ENCODE measurements around the gene ERO1A. TPM values are rescaled to one million over a fixed set of nuclear protein-coding genes. Genes with fewer than 3 reads are reported as not detected.
A peak's percentile ranks its signal among the peaks of the same experiment; 100 is the strongest.

The ERO1A gene
- total RNA-seq, 1 experiment from 2014 or later, result 73.3 TPM

DNA sequence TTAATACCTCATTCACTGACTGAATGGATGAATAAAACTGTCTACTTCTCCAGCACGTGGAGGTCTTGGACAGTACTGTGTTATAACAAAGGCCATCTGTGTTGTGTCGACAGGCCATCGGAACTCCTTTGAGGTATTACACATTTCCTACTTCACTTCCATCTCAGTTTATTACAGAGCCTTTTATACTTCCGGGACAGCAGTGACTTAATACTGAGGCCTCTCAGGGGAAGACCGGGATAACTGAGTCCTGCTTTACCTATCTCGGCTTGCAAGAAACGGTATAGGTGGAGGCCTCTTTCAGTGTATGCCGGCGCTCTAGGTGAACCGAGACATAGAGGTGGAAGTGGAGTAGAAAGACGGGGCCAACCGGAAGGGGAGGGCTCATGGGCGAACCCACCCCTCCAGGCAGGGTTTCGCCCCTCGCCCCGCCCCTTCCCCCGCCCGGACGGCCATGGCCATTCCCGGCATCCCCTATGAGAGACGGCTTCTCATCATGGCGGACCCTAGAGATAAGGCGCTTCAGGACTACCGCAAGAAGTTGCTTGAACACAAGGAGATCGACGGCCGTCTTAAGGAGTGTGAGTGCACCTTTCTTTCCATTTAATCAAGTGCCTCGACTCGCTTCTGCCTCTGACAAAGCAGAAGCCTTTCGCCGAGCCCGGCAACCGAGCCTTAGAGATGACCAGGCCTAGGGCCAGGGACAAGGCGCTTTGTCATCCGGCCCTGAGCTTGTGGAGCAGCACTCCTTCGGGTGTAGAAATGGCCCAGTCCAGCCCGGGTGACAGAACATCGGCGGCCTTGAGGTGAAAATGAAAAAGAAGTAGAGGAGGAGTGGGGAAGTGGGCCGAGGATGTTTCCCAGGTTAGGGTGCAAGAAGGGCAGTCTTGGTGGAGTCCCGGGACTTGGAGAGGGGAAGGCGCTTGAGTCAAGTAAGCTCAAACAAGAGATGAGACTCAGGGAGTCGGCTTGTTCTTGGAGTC is 11.7 kb upstream of the ERO1A start, which contains the start of gene PSMC6:
TSS of gene PSMC6 (plus strand) at position 477 of the 983 bp plus-strand sequence. CDS start at position 497, 20 bp downstream.
- Histone ChIP-seq H3K4me3 (peak within 1 kb of the TSS; percentile 83), H3K4me1 (no peaks in the 10 kb centered on the region), H3K27me3 (no peaks in the 10 kb centered on the region), H3K36me3 (peaks cover 32% of the 10 kb centered on the region), H3K9me3 (replicated peaks) (no peaks in the 10 kb centered on the region), H3K27ac (peak within 1 kb of the TSS; percentile 77)
- peak; percentile 93 to 95 for DNase-seq

DNA sequence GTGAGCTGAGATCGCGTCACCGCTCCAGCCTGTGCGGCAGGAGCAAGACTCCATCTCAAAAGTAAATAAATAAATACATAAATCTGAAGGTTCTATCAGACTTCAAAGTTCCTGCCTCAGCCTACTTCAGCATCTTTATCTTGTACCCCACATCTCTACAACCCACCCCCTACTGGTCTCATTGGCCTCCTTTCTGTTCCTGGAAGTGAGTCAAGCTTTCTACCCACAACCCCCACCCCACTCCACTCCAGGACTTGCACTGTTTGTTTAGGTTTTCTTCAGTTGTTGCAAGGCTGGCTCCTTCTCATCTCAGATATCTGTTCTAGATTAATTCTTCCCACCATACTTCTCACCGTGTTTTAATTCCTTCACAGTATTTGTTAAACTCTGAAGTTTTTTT is 10.9 kb upstream of the ERO1A start:
- Histone ChIP-seq H3K27me3 (no peaks in the 10 kb centered on the region), H3K9me3 (replicated peaks) (no peaks in the 10 kb centered on the region), H3K27ac (peak overlapping the region; percentile 77), H3K4me3 (peak overlapping the region; percentile 83), H3K4me1 (no peaks in the 10 kb centered on the region), H3K36me3 (peaks cover 25% of the 10 kb centered on the region)
- DNase-seq, result peak; percentile 24 to 36

DNA sequence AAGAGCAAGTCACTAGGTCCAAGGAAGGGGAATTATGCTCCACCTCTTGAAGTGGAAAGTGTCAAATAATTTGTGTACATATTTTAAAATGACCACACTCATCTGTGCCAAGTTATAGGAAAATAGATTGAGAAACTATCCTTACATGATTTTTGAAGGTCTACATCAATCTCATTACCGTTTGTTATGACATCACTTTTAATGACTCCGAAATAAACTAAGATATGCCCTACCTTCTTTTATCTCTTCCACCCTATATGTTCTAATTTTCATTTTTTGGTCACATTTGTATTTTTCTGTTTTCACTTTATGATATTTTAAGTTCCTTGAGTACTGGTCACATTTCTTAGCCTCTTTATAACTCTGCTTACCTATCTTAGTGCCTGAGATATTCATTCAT is 8.3 kb upstream of the ERO1A start:
- Histone ChIP-seq H3K4me1 (peaks cover 3% of the 10 kb centered on the region), H3K36me3 (peaks cover 3% of the 10 kb centered on the region), H3K27ac (no peak overlapping the region), H3K9me3 (replicated peaks) (no peaks in the 10 kb centered on the region), H3K27me3 (no peaks in the 10 kb centered on the region), H3K4me3 (no peak overlapping the region)
- no peak for DNase-seq

DNA sequence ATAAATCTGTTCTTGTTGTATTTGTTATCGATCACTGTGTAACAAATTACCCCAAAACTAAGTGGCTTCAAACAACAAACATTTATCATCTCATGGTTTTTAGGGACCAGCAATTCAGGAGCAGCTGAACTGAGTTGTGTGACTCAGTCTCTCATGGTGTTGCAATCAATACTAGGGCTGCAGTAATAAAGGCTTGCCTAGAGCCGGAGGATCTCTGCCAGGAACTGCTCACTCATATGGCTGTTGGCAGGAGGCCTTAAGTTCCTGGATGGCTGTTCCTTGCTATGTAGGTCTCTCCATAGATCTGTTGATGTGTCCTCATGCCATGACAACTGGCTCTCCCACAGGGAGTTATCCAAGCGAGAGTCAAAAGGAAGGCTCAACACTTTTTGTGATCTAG is 7.9 kb upstream of the ERO1A start:
- Histone ChIP-seq H3K27me3 (no peaks in the 10 kb centered on the region), H3K27ac (no peak overlapping the region), H3K36me3 (no peaks in the 10 kb centered on the region), H3K9me3 (replicated peaks) (no peaks in the 10 kb centered on the region), H3K4me3 (no peak overlapping the region), H3K4me1 (peaks cover 3% of the 10 kb centered on the region)
- no peak for DNase-seq

DNA sequence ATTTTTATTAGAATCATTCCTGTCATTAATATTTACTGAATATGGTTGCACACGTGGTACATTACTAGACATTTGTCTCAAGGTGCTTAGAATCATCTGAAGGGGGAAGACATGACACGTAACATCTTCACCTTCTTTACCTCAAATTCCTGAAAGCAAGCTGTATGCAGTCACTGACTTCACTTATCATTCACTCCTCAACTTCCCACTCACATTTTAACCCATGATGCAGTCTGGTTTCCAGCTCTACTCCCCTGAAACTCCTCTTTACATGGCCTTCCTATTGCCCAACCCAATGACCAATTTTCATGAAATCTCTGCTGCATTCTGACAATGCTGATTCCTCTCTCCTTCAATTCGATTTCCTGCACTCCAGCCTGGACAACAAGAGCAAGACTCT is 5.9 kb upstream of the ERO1A start:
- Histone ChIP-seq H3K9me3 (replicated peaks) (no peaks in the 10 kb centered on the region), H3K27ac (no peak overlapping the region), H3K27me3 (no peaks in the 10 kb centered on the region), H3K36me3 (no peaks in the 10 kb centered on the region), H3K4me1 (peaks cover 3% of the 10 kb centered on the region), H3K4me3 (no peak overlapping the region)
- no peak for DNase-seq

DNA sequence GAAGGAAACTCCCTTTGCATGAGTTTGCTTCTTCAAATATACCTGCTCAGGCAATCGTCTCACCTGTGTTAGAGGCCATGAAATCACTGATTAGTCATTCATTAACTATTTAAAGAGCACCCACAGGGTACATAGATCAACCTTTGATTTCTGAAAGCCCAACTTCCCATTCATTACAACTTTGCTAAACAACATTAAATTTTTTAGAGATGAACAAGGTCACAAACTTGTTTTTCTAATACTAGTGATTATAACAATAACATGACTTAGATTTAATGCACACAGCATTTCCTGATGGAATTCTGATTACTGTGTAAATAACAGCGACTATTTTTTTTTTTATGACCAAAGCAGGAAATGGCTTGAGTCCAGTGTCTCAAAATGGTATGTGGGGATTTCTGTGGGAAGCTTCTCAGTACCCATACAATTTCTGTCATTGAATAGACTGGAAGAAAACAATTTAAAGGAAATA is 5.4 kb upstream of the ERO1A start:
- Histone ChIP-seq H3K9me3 (replicated peaks) (no peaks in the 10 kb centered on the region), H3K4me1 (peaks cover 3% of the 10 kb centered on the region), H3K4me3 (no peak overlapping the region), H3K27me3 (no peaks in the 10 kb centered on the region), H3K36me3 (no peaks in the 10 kb centered on the region), H3K27ac (no peak overlapping the region)
- DNase-seq, result no peak

DNA sequence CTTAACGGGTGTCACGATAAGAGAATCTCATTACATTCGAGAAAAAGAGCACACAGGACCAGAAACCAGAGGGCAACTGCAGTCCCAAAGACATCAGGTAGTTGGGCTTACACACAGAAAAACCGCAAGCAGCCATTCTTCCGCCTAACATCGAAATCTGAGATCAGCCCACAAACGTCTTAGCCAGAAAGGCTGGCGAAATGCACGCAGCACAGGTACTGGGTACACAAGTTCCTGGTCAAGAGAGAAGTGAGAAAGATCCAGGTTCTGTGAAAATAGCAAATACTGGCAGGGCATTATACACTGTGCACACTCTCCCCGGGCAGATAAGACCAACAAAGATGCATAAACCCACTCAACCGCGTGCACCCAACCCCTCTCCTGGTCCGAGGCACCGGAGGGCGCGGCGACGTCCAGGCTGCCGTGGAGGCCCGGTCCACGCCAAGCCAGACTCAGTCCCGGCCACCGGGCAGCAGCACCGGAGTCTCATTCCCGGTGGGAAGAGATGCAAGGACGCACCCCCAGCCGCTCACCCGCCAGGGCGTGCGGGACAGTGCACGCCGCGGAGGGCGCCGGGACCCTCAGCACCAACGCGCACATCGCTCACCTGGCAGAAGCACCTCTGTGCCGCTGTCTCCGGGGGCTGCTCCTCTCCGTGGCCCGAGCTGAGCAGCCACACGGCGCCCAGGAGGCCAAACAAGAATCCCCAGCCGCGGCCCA is 437 bp downstream of the ERO1A start:
- peak; percentile 34 to 50 for DNase-seq
- no peaks in the 10 kb centered on the region for H3K36me3 ChIP-seq

DNA sequence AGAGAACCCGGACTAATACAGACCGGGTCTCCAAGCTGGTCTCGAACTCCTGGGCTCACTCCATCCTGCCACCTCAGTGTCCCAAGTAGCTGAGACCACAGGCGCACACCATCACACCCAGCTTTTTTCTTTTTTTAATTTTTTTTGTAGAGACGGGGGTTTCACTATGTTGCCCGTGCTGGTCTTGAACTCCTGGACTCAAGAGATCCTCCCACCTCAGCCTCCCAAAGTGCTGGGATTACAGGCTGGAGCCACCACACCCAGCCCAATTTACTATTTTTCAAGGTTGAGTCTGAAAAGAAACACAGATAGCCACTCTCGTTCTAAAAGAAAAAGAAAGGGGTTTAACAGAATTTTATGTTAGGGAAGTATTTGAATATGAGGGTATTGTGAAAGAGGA is 1.8 kb downstream of the ERO1A start:
- Histone ChIP-seq H3K4me1 (peaks cover 4% of the 10 kb centered on the region; the same call in 1 of the 2 replicates), H3K27ac (no peak overlapping the region), H3K4me3 (no peak overlapping the region), H3K36me3 (no peaks in the 10 kb centered on the region), H3K27me3 (no peaks in the 10 kb centered on the region), H3K9me3 (replicated peaks) (no peaks in the 10 kb centered on the region)
- DNase-seq, result no peak

More for the DNA sequence above, 437 bp downstream of the ERO1A start:
- peak overlapping the region; percentile 98 for H3K4me3 ChIP-seq
- H3K27me3 ChIP-seq, result no peaks in the 10 kb centered on the region
- H3K4me1 ChIP-seq, result peaks cover 7% of the 10 kb centered on the region; the same call in 1 of the 2 replicates
- no peaks in the 10 kb centered on the region for H3K9me3 ChIP-seq (replicated peaks)
- peak overlapping the region; percentile 56 for H3K27ac ChIP-seq

DNA sequence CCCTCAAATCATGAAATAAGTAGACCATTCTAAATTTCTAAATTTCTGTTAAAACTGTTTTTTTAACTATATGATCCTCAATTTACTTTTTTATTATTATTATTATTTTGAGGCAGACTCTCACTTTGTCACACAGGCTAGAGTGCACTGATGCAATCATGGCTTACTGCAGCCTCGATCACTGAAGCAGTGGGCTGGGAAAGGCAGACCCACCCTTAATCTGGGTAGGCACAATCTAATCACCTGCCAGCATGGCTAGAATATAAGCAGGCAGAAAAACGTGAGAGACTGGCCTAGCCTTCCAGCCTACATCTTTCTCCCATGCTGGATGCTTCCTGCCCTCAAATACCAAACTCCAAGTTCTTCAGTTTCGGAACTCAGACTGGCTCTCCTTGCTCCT is 2.3 kb downstream of the ERO1A start:
- no peaks in the 10 kb centered on the region for H3K27me3 ChIP-seq
- H3K4me1 ChIP-seq, result peaks cover 4% of the 10 kb centered on the region; the same call in 1 of the 2 replicates
- no peaks in the 10 kb centered on the region for H3K36me3 ChIP-seq
- DNase-seq, result no peak
- H3K27ac ChIP-seq, result no peak overlapping the region
- no peaks in the 10 kb centered on the region for H3K9me3 ChIP-seq (replicated peaks)
- H3K4me3 ChIP-seq, result no peak overlapping the region

DNA sequence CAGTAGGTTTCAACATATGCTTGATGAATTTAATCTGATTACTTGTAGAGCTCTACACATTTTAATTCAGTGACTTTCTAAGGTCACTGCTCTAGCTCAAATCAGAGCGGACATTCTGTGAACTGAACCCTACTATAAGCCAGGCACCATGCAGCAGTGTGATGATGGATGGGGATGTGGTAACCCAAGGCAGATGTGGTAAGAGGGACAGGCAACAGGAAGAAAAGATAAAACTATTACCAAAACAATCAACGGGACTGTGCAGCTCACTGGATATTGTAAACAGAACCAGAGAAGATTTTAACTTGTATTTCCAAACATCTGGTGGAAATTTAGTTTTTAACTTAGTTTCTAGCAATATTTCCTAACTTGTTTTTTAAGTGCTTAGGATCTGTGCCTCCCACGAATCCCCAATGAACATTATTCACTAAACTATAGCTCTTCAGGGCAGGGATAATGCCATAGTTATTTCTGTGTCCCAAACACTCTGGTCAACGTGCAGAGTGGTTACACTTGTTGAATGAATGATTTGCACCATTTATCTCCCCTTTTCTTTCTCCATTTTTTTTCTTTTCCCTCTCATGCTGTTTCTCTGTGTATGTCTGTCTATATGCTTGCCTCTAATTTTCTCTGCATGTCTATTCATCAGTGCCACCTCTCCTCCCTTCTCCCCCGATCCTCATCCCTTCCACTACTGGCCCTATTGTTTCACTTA is 3.0 kb downstream of the ERO1A start:
- no peaks in the 10 kb centered on the region for H3K36me3 ChIP-seq
- H3K9me3 ChIP-seq (replicated peaks), result no peaks in the 10 kb centered on the region
- no peaks in the 10 kb centered on the region for H3K27me3 ChIP-seq
- H3K4me3 ChIP-seq, result no peak overlapping the region
- DNase-seq, result no peak
- H3K27ac ChIP-seq, result no peak overlapping the region
- peaks cover 4% of the 10 kb centered on the region; the same call in 1 of the 2 replicates for H3K4me1 ChIP-seq

DNA sequence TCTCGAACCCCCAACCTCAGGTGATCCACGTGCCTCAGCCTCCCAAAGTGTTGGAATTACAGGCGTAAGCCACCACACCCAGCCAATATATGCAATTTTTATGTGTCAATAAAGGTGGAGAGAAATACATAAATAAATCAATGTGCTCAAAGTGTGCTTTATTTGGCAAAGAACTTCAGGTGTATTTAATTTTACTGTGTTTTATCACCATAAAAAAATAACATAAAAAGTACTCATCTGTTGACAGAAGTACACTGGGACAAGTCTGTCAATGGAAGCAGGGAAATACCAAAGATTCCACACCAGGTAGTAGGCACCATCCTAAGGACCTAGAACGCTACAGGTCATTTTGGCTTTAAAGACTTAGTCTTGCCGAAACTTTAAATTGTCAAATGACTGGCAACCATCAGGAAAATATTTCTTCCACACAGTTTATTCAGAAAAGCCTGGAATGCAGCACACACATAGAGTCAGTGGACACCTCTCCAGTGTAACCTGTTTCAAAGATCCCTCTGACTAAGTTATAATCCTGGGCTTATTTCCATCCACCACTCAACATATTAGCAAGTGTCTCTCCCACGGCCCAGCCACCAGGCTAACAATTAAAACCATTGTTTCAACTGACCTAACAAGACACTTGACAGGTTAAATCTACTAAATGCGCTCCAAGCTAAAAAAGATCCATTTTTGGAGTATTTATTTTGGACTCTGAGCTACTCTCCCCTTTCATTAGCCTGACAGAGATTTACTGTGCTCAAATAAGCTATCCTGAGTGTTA is 4.2 kb downstream of the ERO1A start:
- DNase-seq, result peak in 1 of 2 experiments; percentile 19
- no peak overlapping the region for H3K4me3 ChIP-seq
- H3K4me1 ChIP-seq, result peaks cover 4% of the 10 kb centered on the region; the same call in 1 of the 2 replicates
- no peak overlapping the region for H3K27ac ChIP-seq
- no peaks in the 10 kb centered on the region for H3K36me3 ChIP-seq
- H3K27me3 ChIP-seq, result no peaks in the 10 kb centered on the region
- H3K9me3 ChIP-seq (replicated peaks), result no peaks in the 10 kb centered on the region

DNA sequence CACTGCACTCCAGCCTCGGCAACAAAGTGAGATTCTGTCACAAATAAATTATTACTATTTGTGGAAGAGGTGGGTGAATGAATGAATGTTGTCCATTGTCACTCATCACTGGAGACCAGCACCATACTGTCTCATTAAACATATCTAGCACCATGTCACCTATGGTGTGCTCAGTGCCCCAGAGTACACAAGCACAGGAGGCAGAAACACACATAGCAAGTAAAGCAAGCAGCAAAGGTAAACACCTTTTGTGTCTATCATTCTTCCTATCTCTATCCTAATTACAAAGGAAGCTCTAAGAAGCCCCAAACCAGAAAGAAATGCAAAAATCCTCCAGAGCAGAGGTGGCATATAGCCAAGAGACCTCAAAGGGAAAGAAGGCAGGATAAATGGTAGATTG is 9.2 kb downstream of the ERO1A start:
- H3K27ac ChIP-seq, result no peak overlapping the region
- H3K4me3 ChIP-seq, result no peak overlapping the region
- no peak for DNase-seq
- H3K4me1 ChIP-seq, result no peaks in the 10 kb centered on the region
- no peaks in the 10 kb centered on the region for H3K27me3 ChIP-seq
- peaks cover 4% of the 10 kb centered on the region; the same call in 1 of the 2 replicates for H3K36me3 ChIP-seq
- no peaks in the 10 kb centered on the region for H3K9me3 ChIP-seq (replicated peaks)

DNA sequence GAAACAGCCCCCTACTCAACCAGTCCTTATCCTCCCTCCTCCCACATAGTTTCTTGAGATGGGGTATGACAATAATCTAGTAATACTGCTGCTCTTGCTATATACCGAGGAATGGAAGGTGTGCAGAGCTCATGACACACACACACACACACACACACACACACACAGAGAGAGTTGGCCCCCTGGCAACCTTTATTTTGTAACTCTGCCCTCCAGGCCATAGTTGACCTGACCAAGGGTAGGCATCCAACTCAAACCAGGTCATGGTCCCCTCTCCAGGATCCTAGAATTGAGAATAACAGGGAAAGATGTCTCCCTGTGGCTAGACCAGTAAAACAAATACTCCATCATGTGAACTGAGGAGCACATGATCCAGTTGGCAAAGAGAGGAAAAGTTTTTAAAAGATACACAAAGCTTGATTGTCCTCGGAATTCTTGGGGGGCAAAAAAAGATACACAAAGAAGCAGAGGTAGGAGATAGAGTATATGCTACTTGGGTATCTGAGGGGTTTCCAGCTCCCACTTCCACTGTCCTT is 11.3 kb downstream of the ERO1A start:
- no peaks in the 10 kb centered on the region for H3K27me3 ChIP-seq
- H3K4me1 ChIP-seq, result no peaks in the 10 kb centered on the region
- no peak for DNase-seq
- peaks cover 4% of the 10 kb centered on the region; the same call in 1 of the 2 replicates for H3K36me3 ChIP-seq
- H3K27ac ChIP-seq, result no peak overlapping the region
- no peaks in the 10 kb centered on the region for H3K9me3 ChIP-seq (replicated peaks)
- H3K4me3 ChIP-seq, result no peak overlapping the region

Data from SJCRH30 (cell line).